NCI-H1092 treated with DMSO at 0.1 percent for 48 hours (cell line): Measurements from ENCODE around the gene GCSH.
A peak's percentile ranks its signal among the peaks of the same experiment; 100 is the strongest.

ENCODE experiments used
- DNase-seq: peaks from one replicate; lab custom pipeline; 2025; lab: John Stamatoyannopoulos, UW

GCSH gene

GRCh38 chr16:81041696-81042095, 54.5 kb downstream of the GCSH start:
- no peak for DNase-seq

DNA sequence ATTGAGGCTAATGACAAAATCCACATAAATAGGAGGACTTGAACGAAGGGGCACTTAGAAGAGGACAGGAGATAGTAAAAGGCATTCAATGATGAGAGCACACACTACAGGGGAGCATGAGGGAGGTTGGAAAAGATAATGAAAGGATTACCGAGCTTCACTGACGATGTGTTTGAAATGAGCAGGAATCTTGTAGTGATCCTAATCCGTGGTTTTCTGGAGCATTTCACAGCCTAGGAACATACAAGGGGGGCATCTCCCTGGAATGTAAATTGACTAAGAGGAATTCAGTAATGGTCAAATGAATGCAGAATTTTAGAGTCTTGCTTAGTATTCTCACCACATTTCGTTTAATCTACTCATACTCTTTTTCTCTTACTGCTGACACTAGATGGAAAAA, 55.4 kb downstream of the GCSH start:
- no peak for DNase-seq

DNA sequence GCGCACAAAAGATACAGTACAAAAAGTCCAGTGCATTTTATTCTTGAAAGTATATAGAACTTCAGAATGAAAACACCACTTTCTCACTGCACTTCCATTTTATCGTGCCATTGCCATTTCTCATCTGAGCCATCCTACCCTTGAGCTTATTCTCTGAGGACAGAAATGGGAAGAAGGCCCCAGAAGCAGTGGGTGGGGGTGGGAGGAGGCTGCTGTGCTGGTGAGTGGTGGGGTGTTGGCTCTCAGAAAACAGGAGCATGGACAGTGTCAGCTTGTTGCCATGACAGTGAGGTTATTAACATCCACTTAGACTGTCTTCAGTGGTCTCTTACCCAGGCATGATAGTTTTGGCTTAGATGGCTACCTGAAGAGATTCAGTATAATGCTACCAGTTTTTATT, 56.1 kb downstream of the GCSH start:
- no peak for DNase-seq

GRCh38 chr16:81036751-81037350, 59.3 kb downstream of the GCSH start:
- no peak for DNase-seq

DNA sequence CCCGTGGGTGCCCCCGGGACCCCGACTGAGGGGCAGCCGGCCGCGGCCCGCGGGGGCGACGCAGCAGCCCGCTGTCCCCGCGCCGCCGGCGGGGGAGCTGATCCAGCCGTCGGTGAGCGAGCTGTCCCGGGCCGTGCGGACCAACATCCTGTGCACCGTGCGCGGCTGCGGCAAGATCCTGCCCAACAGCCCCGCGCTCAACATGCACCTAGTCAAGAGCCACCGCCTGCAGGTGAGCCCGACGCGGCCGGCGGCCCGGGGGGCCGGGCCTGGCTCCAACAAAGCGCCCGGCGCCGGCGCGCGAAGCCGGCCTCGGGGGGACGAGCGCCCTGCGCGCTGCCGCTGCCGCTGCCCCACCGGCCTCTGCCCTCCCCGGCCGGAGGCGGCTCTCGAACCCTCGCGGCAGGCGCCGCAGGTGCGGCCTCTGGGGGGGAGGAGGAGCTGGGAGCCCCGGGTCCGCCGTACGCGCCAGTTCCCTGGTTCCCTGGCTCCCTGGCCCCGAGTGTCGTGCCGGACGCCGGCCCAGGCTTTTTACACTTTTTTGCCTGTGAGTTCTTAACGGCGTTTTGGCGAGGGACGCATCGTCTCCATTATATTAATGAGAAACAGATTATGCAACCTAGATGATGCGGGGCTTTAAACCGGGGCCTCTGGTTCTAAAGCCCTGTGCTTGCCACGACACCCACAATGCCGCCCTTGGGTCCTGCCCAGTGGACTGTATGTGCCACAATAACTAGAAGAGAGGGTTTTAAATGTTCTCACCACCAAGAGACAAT, 60.0 kb downstream of the GCSH start:
- DNase-seq = peak; percentile 51

- peak; percentile 86 for DNase-seq
Measured at GRCh38 chr16:81035398-81035974, 60.7 kb downstream of the GCSH start, which contains the start of gene ATMIN. Gene ATMIN (plus strand): TSS chr16:81035842. CDS start chr16:81035871, 29 bp downstream.
